Lung (tissue), 12 donors: ENCODE measurements around the gene TNIK. TPM values are rescaled to one million over a fixed set of nuclear protein-coding genes. Genes with fewer than 3 reads are reported as not detected.
"Not testable (repeated sequence)": the region's sequence is repeated elsewhere in the genome, so short reads cannot be mapped to it uniquely, and the experiment has no call there.

Experiments used
- ATAC-seq: fragments of 200-7000 bp; cut with Tn5 transposase; one replicate; pipeline ENCODE4 v1.9.1; 2020; ENCODE audit warnings: moderate number of reproducible peaks; ENCODE audit not compliant: insufficient read depth, low FRiP score
- DNase-seq, 3 donors: peaks; one replicate each; pipeline ENCODE4 v3.0.0-alpha.2; 2013 to 2017
- H3K27ac ChIP-seq, 2 donors: one replicate each; pipeline ENCODE4 v1.5.1; 2013; ENCODE audit warnings: mild to moderate bottlenecking in 2 of 2, moderate library complexity in 2 of 2, control low read depth in 1 of 2, inconsistent platforms in 1 of 2, low read depth in 1 of 2, low read length in 1 of 2
- H3K27me3 ChIP-seq, 3 donors: one replicate each; pipeline ENCODE4 v1.5.1; 2013; ENCODE audit warnings: low read length in 2 of 3; ENCODE audit not compliant: control insufficient read depth in 3 of 3, insufficient read depth in 3 of 3
- H3K36me3 ChIP-seq, 4 donors: one replicate each; pipeline ENCODE4 v1.5.1; 2013; ENCODE audit warnings: low read length in 4 of 4, mild to moderate bottlenecking in 1 of 4, moderate library complexity in 1 of 4; ENCODE audit not compliant: control insufficient read depth in 4 of 4, insufficient read depth in 4 of 4
- H3K4me1 ChIP-seq, 5 donors: one replicate each; pipeline ENCODE4 v1.5.1; 2013; ENCODE audit warnings: low read length in 5 of 5, mild to moderate bottlenecking in 2 of 5, moderate library complexity in 1 of 5; ENCODE audit not compliant: control insufficient read depth in 5 of 5, insufficient read depth in 5 of 5
- H3K4me3 ChIP-seq: one replicate; pipeline ENCODE4 v1.5.1; 2013; ENCODE audit warnings: mild to moderate bottlenecking, control low read depth, moderate library complexity
- H3K9ac ChIP-seq, 2 donors: one replicate each; pipeline ENCODE4 v1.5.1; 2013; ENCODE audit warnings: low read length in 2 of 2, control low read depth in 1 of 2; ENCODE audit not compliant: insufficient read depth in 1 of 2
- H3K9me3 ChIP-seq, 4 donors: one replicate each; pipeline ENCODE4 v1.5.1; 2013; ENCODE audit warnings: low read length in 3 of 4, mild to moderate bottlenecking in 1 of 4, moderate library complexity in 1 of 4; ENCODE audit not compliant: control insufficient read depth in 4 of 4, insufficient read depth in 3 of 4
- CTCF ChIP-seq: IDR thresholded peaks from 2 replicates; pipeline ENCODE4 v1.5.1; 2012; ENCODE audit warnings: mild to moderate bottlenecking; ENCODE audit errors: control extremely low read depth, extremely low read depth
- WGBS, 2 donors: extraction: QIAGEN DNeasy Blood & Tissue Kit; methylation state at CpG; one replicate each; pipeline ENCODE4 v1.1.7; 2013; 5-methylcytosine and 5-hydroxymethylcytosine counted together
- polyA plus RNA-seq, 2 donors: library from polyadenylated mRNA; stranded (reverse); fragments of 200-250 nt; gene quantifications; one replicate each; pipeline ENCODE4 v1.2.1, GENCODE V29; 2013
- total RNA-seq, 2 donors: library from RNA; depleted of rRNA in 1 of 2; stranded (reverse); fragments of >200 nt in 1 of 2; gene quantifications; one replicate each; pipeline ENCODE4 v1.2.1, GENCODE V29; 2014 to 2021
- donor health status: control.
- donor health status: control.
- donor health status: Bipolar disorder and iron deficiency.
- donor health status: healthy.
- donor health status: DM: yes; HTN: yes; CAD: no.

TNIK gene
- total and polyA plus RNA-seq, 4 donors, result 9.4 to 36.3 (median 14.3) TPM

GRCh38 chr3:171307988-171308387, 152.2 kb downstream of the TNIK start:
- H3K36me3 ChIP-seq, result no peaks in the 10 kb centered on the region
- 86 to 91% methylated on average over 2 of the region's 2 CpGs for WGBS, 2 donors
- H3K9me3 ChIP-seq, result no peaks in the 10 kb centered on the region
- H3K4me1 ChIP-seq, result peaks cover 0 to 20% (median 7%) of the 10 kb centered on the region in 5 donors
- no peak overlapping the region for H3K4me3 ChIP-seq
- ATAC-seq (no peak), DNase-seq (no peak)
- no peaks in the 10 kb centered on the region for H3K27me3 ChIP-seq
- H3K27ac ChIP-seq, result no peak overlapping the region
- H3K9ac ChIP-seq, result no peak overlapping the region
- no peak for TF ChIP-seq CTCF

GRCh38 chr3:171307046-171307585, 153.1 kb downstream of the TNIK start:
- no peak for TF ChIP-seq CTCF
- Histone ChIP-seq H3K27ac (peak overlapping the region in 1 of 2 donors; percentile 33), H3K9me3 (no peaks in the 10 kb centered on the region), H3K36me3 (no peaks in the 10 kb centered on the region), H3K27me3 (no peaks in the 10 kb centered on the region), H3K4me3 (no peak overlapping the region), H3K4me1 (peaks cover 0 to 16% (median 7%) of the 10 kb centered on the region in 5 donors), H3K9ac (no peak overlapping the region)
- ATAC-seq (no peak), DNase-seq (no peak)
- 81 to 90% methylated on average over 4 of the region's 4 CpGs for WGBS, 2 donors

- no peaks in the 10 kb centered on the region for H3K27me3 ChIP-seq
- peak overlapping the region in 1 of 2 donors; percentile 58 for H3K9ac ChIP-seq
- H3K4me3 ChIP-seq, result no peak overlapping the region
- no peaks in the 10 kb centered on the region for H3K9me3 ChIP-seq
- DNase-seq (peak; percentile 48 to 80 (median 66)), ATAC-seq (no peak)
- peak overlapping the region in 1 of 2 donors; percentile 66 for H3K27ac ChIP-seq
- H3K36me3 ChIP-seq, result no peaks in the 10 kb centered on the region
- WGBS, 2 donors, result 58 to 68% methylated on average over 6 of the region's 6 CpGs
- H3K4me1 ChIP-seq, result peaks cover 0 to 16% (median 7%) of the 10 kb centered on the region in 5 donors
- no peak for TF ChIP-seq CTCF
Measured at GRCh38 chr3:171306631-171307030, 153.6 kb downstream of the TNIK start.

- H3K4me3 ChIP-seq, H3K9ac ChIP-seq, DNase-seq, ATAC-seq, H3K36me3 ChIP-seq, H3K27me3 ChIP-seq, H3K9me3 ChIP-seq: not testable (repeated sequence)
- peak overlapping the region in 1 of 2 donors; percentile 66 for H3K27ac ChIP-seq
- H3K4me1 ChIP-seq, result peaks cover 0 to 14% (median 7%) of the 10 kb centered on the region in 5 donors
- WGBS, 2 donors, result 73 to 82% methylated on average over 3 of the region's 3 CpGs
Measured at GRCh38 chr3:171305823-171306222, 154.4 kb downstream of the TNIK start.

GRCh38 chr3:171304498-171304897, 155.7 kb downstream of the TNIK start:
- H3K27ac ChIP-seq, H3K9ac ChIP-seq, H3K36me3 ChIP-seq, H3K4me1 ChIP-seq, H3K27me3 ChIP-seq, H3K9me3 ChIP-seq, H3K4me3 ChIP-seq, DNase-seq, ATAC-seq: not testable (repeated sequence)
- WGBS, 2 donors, result 91 to 96% methylated on average over 4 of the region's 4 CpGs

- 88 to 91% methylated on average over 1 of the region's 1 CpG for WGBS, 2 donors
- not testable (repeated sequence) for ATAC-seq, H3K9me3 ChIP-seq, H3K4me1 ChIP-seq, H3K4me3 ChIP-seq, H3K27me3 ChIP-seq, H3K9ac ChIP-seq, H3K36me3 ChIP-seq, DNase-seq, H3K27ac ChIP-seq
Measured at GRCh38 chr3:171304017-171304416, 156.2 kb downstream of the TNIK start.
